HG02943 (cell line): ENCODE results near the gene COL4A2.

Source experiments
- ATAC-seq: cut with Tn5 transposase; IDR thresholded peaks from one replicate; pipeline ENCODE4 v1.9.1; 2021; ENCODE audit warnings: mild to moderate bottlenecking, low read depth, moderate library complexity; ENCODE audit not compliant: unreplicated experiment

COL4A2 gene

DNA sequence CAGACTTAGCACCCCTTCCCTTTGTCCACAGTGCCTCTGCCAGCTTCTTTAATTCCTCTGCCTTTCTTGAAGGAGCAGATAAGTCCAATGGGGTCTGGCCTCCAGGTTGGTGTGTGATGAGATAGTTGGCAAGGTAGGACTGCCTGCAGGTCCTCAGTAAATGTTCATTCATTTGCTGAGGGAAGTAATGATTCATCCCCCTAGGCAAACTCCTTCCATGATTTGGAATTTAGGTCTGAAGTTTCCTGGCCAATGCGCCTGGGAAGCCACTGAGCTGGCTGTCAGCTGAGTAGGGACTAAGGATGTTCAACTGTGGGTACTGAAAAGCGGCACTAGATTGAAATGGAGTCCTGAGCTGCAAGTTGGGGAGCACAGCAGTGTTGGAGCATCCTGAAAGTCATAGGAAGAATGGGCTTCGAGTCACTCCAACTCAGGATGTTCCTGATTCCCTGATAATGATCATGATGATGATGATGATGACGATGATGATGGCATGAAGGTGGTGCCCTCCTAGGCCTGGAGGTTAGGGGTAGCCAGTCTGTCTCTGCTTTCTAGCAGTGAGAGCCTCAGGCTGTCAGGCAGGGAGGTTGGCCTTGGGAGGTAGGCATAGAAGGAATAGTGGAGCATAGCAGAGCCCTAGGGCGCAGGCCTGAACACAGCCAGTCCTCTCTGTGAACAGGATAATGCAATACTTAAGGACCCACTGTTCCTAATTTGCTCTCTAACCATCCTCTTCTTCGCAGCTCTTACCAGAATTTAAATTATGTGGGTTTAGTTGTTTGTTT is 44.7 kb downstream of the COL4A2 start:
- ATAC-seq, result no peak

DNA sequence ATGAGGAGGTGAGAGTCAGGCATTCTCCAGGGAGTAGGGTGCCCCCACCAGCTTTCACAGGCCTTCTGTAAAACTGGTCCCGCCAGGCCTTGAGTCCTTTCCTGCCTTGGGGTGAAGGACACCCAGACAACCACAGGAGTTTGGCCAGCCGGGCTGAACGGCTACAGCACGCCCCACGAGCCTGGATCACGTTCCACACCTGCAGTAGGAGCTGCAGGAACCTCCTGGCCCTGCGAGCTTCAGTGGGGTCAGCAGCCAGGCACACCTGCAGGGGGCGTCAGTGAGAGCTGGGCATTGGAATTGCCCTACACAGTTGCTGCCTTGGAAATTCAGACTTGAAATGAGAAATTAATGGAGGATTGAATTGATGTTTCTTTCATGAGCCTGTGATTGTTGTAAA is 45.7 kb downstream of the COL4A2 start:
- ATAC-seq, result no peak

DNA sequence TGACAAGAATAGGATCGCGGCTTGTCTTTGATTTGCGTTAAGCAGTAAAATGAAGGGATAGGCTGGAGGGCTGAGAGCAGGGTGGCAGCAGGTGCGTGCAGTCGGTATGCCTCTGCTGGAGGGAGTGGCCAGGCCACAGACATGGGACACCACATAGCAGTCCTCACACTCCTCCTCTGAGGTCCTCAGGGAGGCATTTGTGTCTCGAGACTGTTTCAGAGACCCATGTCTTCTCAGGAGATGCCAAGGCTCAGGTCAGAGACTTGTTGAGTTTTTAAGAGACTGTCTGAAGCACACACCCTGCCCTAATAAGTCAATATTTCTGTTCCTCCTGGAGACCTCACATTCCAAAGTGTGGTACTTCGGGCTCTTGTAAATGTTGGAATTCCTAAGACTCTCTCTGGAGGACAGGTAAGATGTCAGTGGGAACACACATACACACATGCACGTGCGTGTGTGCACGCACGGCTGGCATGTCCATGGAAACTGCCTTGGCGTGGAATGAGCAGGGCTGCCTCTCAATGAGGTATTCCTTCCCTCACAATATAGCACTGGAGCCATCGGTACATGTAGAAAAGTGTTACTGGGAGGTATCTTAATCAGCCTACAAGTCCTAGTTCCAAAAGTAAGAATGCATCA is 46.4 kb downstream of the COL4A2 start:
- no peak for ATAC-seq

DNA sequence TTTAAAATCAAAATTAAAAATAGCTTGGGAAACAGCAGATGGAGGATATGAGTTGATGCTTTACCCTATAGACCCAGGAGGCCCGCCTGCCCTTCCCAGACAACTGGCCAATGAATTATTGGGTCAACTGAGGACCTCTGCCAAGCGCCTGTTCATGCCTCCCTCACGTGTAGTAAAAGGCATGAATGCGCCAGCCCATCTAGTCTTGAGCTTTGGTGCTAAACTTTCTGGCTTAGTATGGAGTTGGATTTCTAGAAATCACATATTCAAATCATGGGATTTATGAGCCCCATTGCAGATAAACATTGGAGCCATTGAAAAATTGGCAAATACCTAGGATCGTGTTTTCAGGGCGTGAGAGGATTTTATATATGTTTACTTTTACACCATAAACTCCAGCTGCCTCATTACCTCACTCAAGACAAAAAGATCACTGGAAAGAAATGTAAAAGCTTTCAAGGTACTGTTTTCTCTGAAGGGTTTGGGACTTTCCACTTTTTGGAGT is 47.1 kb downstream of the COL4A2 start:
- no peak for ATAC-seq

DNA sequence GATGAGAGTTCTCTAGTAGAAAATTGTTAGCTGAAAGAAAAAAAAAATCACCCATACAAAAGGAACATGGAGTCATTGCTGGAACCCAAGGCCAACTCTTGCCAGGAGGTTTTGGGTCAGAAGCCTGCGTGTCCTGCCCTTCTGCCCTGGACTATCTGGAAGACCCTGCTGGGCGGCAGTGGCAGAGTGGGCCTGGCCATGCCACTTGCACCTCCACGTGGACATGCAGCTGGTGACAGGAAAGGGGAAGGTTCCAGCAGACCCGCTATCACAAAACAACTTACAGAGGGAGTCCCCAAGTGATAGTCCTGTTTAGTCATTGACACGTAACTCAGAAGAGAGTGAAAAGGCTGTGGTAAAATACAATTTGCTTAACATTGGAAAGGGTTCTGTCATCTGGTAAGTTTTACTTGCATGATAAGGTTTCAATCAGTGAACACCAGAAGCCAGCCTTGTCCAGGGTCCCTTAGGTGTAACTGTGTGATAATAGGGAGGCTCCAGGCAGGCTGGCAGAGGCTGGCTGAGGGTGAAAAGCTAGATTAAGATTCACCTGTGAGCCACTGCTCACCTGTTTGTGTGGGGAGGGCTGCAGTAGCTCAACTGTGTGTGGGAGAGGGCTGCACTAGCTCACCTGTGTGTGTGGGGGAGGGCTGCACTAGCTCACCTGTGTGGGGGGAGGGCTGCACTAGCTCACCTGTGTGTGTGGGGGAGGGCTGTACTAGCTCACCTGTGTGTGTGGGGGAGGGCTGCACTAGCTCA is 47.8 kb downstream of the COL4A2 start:
- ATAC-seq, result no peak

DNA sequence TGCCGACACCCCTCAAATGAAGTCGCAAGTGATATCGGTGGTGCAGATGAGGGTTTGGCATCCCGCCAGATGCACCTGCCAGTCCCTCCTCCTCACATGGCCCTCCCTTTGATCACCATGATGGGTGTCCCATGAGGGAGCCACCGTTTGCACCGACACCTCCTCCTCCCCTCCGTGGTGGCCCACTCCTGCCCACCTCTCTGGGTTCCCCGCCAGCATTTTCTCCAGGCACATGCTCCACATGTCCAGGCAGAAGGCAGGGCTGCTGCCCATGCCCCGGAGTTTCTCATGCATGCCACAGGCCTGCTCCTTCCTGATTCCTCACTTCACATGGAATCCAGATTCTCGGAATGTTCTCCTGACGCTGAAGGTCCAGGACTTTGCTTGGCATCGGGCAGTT is 49.3 kb downstream of the COL4A2 start:
- ATAC-seq, result no peak

DNA sequence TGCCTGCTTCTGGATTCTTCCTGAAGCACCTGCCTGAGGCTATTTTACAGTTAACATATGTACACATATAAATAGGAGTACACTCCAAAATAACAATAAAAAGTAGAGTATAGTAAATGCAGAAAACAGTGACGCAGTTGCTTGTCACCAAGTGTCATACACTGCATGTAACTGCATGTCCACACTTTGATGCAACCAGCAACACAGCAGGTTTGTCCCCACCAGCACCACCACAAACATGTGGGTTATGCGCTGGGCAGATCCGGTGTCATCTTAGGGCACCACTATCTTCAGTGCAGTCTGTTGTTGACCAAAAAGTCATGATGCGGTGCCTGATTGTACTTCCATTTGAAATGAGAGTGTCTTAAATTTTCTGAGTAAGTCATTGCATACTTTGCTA is 51.3 kb downstream of the COL4A2 start:
- ATAC-seq, result no peak

DNA sequence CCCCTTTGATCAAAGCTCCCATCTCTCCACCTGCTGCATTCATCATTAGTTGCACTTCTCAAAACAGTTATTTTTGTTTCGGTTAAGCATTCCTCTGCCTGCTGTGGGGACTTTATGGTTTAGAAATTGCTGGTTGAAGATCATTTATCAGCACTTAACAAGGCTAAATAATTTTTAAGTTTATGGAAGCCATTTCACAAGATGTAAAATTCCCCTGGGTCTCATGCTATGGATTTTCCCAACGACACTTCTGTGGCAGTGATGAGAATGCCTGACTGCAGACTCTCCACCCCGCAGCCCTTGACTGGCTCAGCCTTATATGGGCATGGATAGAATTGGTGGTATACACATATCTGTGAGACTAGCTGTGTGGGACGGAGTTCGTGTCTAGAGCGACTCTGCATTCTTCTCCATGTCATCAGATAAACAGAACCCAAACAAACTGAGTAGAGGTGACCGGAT is 52.8 kb downstream of the COL4A2 start:
- ATAC-seq, result no peak

DNA sequence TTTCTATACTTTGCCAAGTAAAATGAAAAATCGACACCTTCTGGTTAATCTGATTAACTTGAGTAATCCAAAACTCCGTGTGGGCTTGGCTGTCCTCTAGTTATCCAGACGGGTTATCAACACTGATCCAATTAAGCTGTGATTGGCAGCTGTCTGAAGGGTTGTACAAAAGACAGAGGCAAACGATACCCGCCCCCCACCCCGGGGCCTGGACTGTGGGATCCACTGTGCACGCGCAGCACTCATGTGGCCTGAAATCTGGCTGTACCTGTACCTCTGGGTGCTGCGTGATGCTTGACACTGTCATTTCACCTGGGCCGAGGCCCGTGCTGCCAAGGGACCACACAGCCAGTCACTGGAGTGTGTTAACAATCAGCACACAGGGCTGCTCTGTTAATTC is 53.5 kb downstream of the COL4A2 start:
- ATAC-seq, result no peak

DNA sequence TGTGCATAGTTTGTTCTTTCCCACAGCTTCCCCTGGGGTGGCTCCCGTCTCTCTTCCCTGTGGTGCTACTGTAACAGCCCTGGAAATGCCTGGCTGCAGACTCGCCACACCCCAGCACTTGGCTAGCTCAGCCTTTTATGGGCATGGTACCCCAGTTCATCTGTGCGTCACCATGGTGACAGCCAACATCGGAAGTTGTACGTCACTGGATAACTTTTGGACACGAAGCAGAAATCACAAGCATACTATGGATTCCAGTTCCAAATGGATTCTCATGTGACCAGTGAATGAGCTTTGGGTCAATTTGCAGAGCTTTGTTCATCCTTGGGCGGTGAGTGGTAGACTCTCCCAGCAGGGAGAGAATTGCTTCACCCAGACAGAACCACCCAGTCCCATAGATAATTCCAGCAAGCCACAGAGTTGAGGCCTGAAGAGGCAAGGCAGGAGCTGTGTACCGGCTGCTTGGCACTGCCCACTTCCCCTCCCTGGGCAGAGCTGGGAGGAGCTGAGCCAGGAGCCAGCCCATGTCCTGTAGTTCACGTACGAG is 54.4 kb downstream of the COL4A2 start:
- no peak for ATAC-seq

DNA sequence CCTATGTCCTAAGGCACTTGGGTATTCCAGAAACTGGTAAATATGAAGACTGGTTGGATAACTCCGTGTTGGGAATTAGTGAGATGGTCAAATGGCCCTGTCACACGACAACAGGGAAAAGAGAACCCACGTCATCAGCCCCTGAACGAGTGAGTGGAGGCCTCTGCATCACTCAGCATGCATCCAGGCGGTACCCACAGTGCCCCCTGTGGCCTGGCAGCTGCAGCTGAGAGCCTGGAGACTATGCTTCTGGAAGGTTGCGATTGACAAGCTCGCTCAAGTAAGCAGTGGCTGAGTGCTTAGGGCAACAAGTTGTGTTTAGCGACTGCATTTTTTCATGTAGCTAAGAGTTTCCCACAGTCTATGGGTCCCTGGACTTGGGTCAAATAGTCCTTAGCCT is 55.9 kb downstream of the COL4A2 start:
- ATAC-seq, result no peak

DNA sequence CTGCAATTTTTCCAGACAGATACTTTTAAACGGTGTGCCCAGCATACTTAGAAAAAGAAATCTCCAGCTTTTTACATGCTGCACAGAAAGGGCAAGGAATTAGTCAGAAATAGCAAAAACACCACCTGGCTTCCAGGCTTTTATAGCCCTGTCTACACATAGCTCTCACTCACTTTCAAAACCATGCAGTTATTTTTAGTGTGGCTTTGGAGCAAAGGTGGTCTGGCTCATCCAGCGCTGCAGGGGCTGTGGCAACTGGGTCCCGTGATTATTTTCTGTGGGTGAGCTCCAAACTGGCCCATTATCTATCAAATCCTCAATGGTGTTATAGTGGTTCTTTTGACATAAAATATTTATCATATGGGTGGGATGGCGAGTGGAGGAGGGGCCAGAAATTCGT is 57.0 kb downstream of the COL4A2 start:
- no peak for ATAC-seq

DNA sequence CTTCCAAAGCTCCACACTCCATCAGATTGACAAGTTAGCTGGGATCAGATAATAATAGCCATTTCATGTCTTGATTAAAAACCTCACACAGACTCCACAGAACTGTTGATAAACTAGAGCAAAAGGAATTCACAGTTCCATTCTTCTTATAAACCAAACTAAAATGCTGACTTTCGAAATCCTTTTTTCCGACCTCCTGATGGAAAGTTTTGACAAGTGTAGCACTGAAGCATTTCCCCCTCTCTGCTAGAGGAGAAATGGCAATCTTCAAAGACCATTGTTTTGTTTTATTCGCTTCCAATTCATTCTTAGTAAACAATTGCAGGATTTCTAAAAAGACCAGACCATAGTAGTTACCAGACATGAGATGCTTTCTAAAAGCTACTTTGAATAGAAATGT is 58.8 kb downstream of the COL4A2 start:
- no peak for ATAC-seq

DNA sequence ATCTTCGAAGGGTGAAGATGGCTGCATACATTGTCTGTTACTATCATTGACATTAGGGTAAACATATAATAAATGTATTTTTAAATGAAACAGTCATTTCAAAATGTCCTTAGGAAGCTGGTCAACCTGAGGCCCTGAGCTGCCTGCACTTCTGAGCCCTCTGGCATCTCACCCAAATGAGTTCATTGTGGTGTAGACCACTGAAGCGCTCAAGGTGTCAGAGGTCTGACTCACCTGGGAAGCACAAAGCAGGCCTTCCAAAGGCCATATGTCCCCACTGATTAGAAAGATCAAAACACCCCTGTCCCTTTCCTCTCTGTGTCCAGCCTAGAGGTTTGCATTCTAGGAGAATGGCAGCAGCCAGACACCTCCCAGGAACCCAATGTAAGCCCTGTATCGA is 59.6 kb downstream of the COL4A2 start:
- ATAC-seq, result no peak

DNA sequence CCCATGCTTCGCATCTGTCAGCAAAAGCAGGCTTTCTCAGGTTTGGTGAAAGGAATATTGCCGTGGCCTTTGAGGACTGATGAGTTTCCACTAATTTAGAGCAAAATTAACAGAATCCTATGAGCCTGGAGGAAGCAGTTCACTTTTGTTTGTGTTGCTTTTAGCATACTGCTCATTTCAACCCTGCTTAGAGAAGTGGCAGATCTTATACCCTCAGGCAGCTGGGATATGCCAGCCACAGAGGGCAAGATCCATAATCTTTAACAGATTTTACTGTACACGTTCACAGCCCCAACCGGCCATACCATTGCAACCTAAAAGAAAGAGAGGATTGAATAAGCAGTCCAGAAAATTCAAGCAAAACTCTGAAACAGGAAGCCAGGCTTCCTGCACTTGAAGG is 60.5 kb downstream of the COL4A2 start:
- ATAC-seq, result no peak

DNA sequence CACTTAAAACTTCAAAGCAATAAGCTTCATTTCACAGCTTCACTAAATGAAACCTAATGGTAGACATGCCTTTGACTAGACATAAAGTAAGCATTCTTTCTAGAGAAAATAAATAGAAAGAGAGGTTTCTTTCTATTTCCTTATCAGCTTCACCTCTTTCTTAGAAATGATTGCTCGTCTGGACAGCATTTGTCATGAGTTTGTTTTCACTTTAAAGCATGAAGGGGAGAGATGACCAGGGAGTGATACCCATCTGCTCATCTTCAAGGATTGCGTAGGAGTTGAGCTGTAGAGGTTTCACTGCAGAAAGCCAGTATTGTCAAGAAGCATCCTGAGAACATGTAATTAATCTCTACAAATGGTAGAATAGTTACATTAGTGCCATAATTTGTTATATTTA is 61.3 kb downstream of the COL4A2 start:
- ATAC-seq, result no peak

DNA sequence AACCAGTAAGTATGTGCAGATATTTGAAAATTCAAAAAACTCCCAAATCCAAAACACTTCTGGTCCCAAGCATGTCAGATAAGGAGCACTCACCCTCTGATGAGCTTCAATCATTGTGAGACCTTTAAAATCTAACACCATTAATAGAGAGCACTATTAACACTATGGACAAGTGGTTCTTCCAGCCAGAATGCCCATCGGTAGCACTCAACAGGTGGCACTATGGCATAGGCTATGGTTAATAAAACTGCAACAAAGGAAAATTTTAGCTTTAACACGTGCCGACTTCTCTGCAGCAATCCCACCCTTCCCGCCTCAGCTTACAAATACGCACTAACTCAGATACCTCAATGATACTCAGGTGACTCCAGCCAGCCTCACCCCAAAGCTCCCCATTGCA is 62.3 kb downstream of the COL4A2 start:
- ATAC-seq, result no peak

DNA sequence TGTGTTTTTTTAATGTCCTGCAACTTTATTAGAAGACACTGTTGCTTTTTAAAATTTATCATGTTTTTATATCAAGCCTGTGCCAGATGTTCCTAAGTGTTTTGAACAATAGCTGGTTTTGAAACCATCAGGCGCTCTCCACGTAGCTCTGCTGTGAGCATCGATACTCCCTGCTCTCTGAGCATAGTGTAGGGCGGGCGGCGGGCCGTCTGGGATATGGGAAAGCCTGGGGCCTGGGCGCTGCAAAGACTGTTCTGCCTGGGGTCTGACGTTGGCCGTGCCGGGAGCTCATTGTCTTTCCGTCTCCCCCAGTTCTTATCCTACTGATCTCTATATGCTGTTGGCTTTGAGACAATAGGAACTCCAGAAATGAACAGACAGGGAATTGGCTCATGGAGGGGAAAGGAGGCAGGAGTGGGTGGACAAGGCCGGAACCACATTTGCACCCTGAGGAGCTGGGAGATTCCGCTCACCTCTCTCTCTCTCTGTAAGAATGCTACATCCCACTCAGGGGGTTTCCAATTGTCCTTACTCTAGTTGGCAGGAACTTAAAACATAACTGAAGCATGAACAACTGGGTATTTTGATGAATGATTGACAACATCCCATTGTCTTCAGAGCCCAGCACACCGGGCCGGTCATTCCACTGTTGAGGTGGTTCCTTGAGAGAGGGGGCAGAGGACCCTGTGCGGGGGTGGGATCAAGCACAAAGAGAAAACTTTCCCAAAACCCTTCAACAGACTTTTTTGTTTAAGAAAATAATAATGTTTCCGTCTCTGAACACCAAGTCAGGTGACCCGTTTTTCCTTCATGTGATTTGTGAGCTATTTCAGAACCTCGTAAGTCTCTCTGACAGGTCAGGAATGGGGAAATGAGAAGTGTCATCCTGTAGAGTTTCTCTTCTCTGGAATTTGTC is 64.7 kb downstream of the COL4A2 start:
- ATAC-seq, result no peak

DNA sequence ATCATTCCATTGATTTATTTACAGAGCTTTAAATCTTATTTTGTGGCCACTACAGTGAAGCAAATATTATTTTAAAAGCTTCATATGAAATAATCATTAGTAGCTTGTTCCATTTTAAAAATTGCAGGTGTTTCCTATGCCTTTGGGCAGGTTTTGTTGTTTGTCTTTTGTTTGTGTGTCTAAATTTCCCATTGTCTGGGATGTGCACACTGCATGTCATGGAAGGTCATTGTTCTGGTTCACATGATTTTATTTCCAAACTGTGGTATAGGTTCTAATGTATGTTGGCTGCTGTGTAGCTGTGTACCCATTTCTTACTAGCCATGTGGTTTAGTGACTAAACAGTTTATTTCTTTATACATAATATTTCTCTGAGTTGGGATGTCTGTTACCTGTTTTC is 65.6 kb downstream of the COL4A2 start:
- no peak for ATAC-seq

DNA sequence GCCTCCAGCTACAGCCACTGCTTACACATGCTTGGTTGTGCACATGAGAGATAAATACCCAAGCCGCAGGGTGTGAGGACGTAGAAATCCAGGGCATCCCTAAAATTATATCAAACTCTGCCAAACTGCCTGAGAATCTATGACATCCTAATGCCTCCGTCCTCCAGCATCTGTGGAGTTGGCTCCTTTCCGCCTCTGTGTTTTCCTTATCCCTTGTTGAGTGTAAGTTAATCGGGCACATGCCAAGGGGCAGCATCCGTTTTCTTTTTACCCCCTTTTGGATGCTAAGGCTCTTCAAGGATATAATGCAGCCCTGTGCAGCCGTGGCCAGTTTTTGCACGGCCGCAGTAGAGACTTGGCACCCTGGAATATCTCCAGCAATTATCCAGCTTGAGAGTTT is 66.5 kb downstream of the COL4A2 start:
- no peak for ATAC-seq
